Neural progenitor cell (in vitro differentiated cells): ENCODE results near the gene JSRP1. TPM values are rescaled to one million over a fixed set of nuclear protein-coding genes. Genes with fewer than 3 reads are reported as not detected.

ENCODE experiments used
- DNase-seq: peaks from one replicate; pipeline ENCODE4 v3.0.0-alpha.2; 2016; ENCODE audit warnings: low spot score
- H2AFZ ChIP-seq: fragments of 200-600 bp; sonication (generic); replicated peaks from 2 replicates; pipeline ENCODE4 v1.6.1; 2016; ENCODE audit warnings: antibody characterized with exemption
- H3F3A ChIP-seq: fragments of 200-600 bp; sonication (generic); 2 replicates; pipeline ENCODE4 v1.6.1; 2016; ENCODE audit warnings: antibody characterized with exemption, low read depth
- H3K27ac ChIP-seq: fragments of 200-600 bp; sonication (generic); 2 replicates; pipeline ENCODE4 v1.5.1; 2016; ENCODE audit warnings: mild to moderate bottlenecking
- H3K27me3 ChIP-seq: fragments of 200-600 bp; sonication (generic); 2 replicates; pipeline ENCODE4 v1.6.1; 2016; ENCODE audit warnings: mild to moderate bottlenecking, moderate library complexity
- H3K36me3 ChIP-seq: fragments of 200-600 bp; sonication (generic); 2 replicates; pipeline ENCODE4 v1.5.1; 2016
- H3K4me1 ChIP-seq: fragments of 200-600 bp; sonication (generic); 2 replicates; pipeline ENCODE4 v1.6.1; 2016; ENCODE audit warnings: mixed run types
- H3K4me2 ChIP-seq: fragments of 200-600 bp; sonication (generic); 2 replicates; pipeline ENCODE4 v1.6.1; 2016
- H3K4me3 ChIP-seq: fragments of 200-600 bp; sonication (generic); 2 replicates; pipeline ENCODE4 v1.5.1; 2016
- H3K79me2 ChIP-seq: fragments of 200-600 bp; sonication (generic); 2 replicates; pipeline ENCODE4 v1.6.1; 2016; ENCODE audit warnings: low read depth
- H3K9ac ChIP-seq: fragments of 200-600 bp; sonication (generic); 2 replicates; pipeline ENCODE4 v1.6.1; 2016
- H3K9me3 ChIP-seq: fragments of 200-600 bp; sonication (generic); 2 replicates; pipeline ENCODE4 v1.5.1; 2016; ENCODE audit warnings: low read depth
- H4K20me1 ChIP-seq: fragments of 200-600 bp; sonication (generic); 2 replicates; pipeline ENCODE4 v1.6.1; 2016; ENCODE audit warnings: low read depth
- H3K27ac Mint-ChIP-seq: 3 replicates; pipeline ENCODE4 v1.8.0; 2021; ENCODE audit warnings: mixed read lengths
- H3K27me3 Mint-ChIP-seq: 2 replicates; pipeline ENCODE4 v1.8.0; 2022; ENCODE audit warnings: low read depth, mild to moderate bottlenecking, inconsistent platforms, moderate library complexity, mixed read lengths; ENCODE audit not compliant: insufficient read depth
- H3K36me3 Mint-ChIP-seq: 3 replicates; pipeline ENCODE4 v1.8.0; 2021; ENCODE audit warnings: mixed read lengths
- H3K4me1 Mint-ChIP-seq: 3 replicates; pipeline ENCODE4 v1.8.0; 2021; ENCODE audit warnings: mixed read lengths
- H3K4me3 Mint-ChIP-seq: 3 replicates; pipeline ENCODE4 v1.8.0; 2021; ENCODE audit warnings: mild to moderate bottlenecking, moderate library complexity, mixed read lengths
- H3K9me3 Mint-ChIP-seq: 3 replicates; pipeline ENCODE4 v1.8.0; 2020; ENCODE audit warnings: mixed read lengths
- EZH2 ChIP-seq: fragments of 200-600 bp; sonication (generic); IDR thresholded peaks from 2 replicates; pipeline ENCODE4 v1.6.1; 2017; ENCODE audit warnings: antibody characterized with exemption, mild to moderate bottlenecking, moderate library complexity
- EZH2phosphoT487 ChIP-seq: fragments of 200-600 bp; sonication (generic); IDR thresholded peaks from 2 replicates; pipeline ENCODE4 v1.6.1; 2017; ENCODE audit warnings: antibody characterized with exemption
- total RNA-seq: library from RNA; depleted of rRNA; stranded (reverse); fragments of >200 nt; gene quantifications from 2 replicates; pipeline ENCODE4 v1.2.3, GENCODE V29; 2015; ENCODE audit warnings: low replicate concordance
- TF ChIP-seq, protein P1 (sequence below): fragments of 200-600 bp; sonication (generic); IDR thresholded peaks from 2 replicates; pipeline ENCODE4 v1.5.1; 2017; ENCODE audit warnings: antibody characterized with exemption, mild to moderate bottlenecking

JSRP1 gene
- total RNA-seq, 1 donor from 2014 or later: not detected

DNA sequence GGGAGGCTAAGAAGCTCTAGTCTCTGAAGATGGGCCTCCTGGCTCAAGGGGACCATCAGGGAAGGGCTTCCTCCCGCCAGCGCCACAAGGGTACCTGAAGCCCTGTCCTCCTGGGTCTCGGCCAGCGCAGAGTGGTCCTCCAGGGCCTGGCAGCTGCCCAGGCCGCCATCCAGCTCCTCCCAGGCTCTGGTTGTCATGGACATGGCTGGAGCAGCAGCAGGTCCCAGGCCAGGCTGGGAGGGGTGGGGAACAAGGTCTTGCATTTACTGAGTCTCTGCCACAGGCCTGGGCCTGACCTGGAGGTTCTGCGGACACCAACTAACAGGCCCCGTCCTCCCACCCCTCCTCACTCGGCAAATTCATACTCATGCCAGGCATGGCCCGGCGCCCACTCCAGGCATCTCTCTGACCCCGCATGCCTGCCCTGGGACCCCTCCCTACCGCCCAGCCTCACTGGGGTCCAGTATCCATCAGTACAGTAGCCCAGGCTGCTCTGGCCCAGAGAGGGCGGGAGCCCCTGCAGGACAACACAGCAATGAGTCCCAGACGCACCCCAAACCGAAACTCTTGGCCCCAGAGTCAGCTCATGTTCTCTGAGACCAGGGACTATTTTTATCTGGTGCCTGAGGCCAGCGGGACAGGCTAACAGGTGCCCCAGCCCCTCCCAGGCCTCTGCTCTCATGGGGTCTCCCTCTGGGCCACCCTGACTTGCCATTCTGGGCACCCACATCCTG is 938 bp downstream of the JSRP1 start:
- peaks cover 10% of the 10 kb centered on the region for H3K4me1 ChIP-seq
- no peak overlapping the region for H3K27ac ChIP-seq
- H3K27me3 Mint-ChIP-seq: peaks cover 8% of the 10 kb centered on the region
- DNase-seq: no peak
- peaks cover 19% of the 10 kb centered on the region for H3F3A ChIP-seq
- H3K4me1 Mint-ChIP-seq: peaks cover 4% of the 10 kb centered on the region
- no peaks in the 10 kb centered on the region for H3K9me3 ChIP-seq
- H3K79me2 ChIP-seq: no peaks in the 10 kb centered on the region
- peaks cover 20% of the 10 kb centered on the region for H3K27me3 ChIP-seq
- H3K9me3 Mint-ChIP-seq: no peaks in the 10 kb centered on the region
- no peak overlapping the region for H3K4me3 Mint-ChIP-seq
- H3K36me3 Mint-ChIP-seq: no peaks in the 10 kb centered on the region
- no peak overlapping the region for H3K4me2 ChIP-seq
- H3K36me3 ChIP-seq: no peaks in the 10 kb centered on the region
- no peak overlapping the region for H3K4me3 ChIP-seq
- no peak overlapping the region for H3K27ac Mint-ChIP-seq
- TF ChIP-seq, protein P1, sequence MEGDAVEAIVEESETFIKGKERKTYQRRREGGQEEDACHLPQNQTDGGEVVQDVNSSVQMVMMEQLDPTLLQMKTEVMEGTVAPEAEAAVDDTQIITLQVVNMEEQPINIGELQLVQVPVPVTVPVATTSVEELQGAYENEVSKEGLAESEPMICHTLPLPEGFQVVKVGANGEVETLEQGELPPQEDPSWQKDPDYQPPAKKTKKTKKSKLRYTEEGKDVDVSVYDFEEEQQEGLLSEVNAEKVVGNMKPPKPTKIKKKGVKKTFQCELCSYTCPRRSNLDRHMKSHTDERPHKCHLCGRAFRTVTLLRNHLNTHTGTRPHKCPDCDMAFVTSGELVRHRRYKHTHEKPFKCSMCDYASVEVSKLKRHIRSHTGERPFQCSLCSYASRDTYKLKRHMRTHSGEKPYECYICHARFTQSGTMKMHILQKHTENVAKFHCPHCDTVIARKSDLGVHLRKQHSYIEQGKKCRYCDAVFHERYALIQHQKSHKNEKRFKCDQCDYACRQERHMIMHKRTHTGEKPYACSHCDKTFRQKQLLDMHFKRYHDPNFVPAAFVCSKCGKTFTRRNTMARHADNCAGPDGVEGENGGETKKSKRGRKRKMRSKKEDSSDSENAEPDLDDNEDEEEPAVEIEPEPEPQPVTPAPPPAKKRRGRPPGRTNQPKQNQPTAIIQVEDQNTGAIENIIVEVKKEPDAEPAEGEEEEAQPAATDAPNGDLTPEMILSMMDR: no peak
- TF ChIP-seq EZH2 (no peak), EZH2phosphoT487 (no peak)
- no peak overlapping the region for H2AFZ ChIP-seq
- no peaks in the 10 kb centered on the region for H4K20me1 ChIP-seq
- no peak overlapping the region for H3K9ac ChIP-seq

DNA sequence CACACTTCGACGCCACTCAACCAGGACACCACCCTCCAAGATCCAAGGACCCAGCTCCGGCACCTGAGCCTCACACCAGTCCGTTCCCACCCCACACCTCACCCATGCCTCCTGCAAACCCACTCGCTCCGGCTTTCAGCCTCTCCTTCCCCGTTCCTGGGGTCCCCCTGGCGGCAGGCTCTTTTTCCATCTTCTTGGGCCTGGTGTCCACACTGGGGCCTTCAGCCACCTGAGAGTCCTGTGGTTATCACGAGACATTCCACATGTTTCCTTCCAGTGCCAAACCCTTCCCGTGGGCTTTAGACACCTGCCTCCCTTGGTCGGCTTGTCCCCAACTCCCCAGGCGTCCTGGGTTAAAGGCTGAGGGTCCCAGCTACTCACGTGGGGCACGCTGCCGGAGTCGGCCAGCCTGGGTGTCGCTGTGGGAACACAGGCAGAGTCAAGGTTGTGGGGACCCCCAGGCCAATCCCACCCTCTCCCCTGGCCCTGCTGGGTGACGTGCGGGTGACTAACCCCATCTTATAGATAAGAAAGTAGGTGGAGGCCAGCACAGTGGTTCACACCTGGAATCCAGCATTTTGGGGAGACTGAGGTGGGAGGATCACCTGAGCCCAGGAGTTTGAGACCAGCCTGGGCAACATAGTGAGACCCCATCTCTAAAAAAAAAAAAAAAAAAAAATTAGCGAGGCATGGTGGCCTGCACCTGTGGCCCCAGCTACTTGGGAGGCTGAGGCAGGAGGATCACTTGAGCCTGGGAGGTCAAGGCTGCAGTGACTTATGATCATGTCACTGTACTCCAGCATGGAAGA is 1.9 kb downstream of the JSRP1 start:
- Histone ChIP-seq H3K4me2 (peak overlapping the region; percentile 98), H3K9me3 (no peaks in the 10 kb centered on the region), H3K27ac (no peak overlapping the region), H3K9ac (no peak overlapping the region), H3K4me1 (peaks cover 10% of the 10 kb centered on the region), H3K36me3 (no peaks in the 10 kb centered on the region), H3F3A (peaks cover 24% of the 10 kb centered on the region), H2AFZ (peak overlapping the region; percentile 76), H3K4me3 (peak overlapping the region; percentile 58), H3K79me2 (no peaks in the 10 kb centered on the region), H3K27me3 (peaks cover 20% of the 10 kb centered on the region), H4K20me1 (no peaks in the 10 kb centered on the region)
- Mint-ChIP-seq H3K27me3 (peaks cover 8% of the 10 kb centered on the region), H3K9me3 (no peaks in the 10 kb centered on the region), H3K4me3 (peak overlapping the region; percentile 65), H3K4me1 (peaks cover 4% of the 10 kb centered on the region), H3K27ac (no peak overlapping the region), H3K36me3 (no peaks in the 10 kb centered on the region)
- TF ChIP-seq, protein P1: peak; percentile 69
- TF ChIP-seq EZH2: no peak
- DNase-seq: peak; percentile 84

DNA sequence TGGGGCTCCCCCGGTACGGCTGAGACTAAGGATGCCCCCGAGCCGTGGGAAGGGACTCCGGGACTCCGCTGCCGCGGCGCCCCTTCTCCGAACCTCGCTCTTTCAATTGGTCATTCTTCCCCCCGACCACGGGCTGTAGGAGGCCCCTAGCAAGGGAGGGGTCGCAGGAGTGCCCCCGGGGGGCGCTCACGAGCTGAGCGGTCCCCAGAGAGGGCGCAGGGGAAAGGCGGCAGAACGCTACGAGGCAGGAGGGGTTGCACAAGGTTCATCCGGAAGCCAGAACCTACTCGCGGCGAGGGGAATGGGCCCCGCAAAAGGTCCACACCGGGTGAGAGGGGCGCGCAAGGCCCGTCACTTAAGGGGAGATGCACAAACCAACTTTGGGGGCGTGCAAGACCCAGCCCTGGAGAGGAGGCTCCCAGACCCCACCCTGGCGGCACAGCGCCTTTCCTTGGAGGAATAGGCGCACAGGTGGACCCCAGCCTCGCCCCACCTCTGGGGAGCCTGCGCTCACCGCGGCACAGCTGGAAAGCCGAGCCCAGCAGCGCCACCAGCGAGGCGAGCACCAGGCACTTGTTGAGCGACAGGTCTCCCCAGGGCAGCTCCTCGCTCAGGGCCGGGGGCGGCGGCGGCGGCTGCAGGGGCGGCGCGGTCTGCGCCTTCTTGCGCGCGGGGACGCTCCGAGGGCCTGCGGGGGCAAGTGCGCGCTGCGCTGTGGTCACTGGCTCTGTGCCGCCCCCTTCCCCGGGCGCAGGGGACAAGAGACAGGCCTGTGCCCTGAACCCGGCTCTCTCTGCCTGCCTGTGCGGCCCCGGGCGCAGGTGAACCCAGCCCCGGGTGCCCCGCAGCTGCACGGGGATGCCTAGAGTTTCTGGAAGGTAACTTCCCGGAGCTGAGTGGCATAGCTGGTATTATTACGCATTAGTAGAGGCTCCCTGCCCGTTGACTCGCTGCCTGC is 2.8 kb downstream of the JSRP1 start:
- peak; percentile 83 for DNase-seq
- H3K9me3 Mint-ChIP-seq: no peaks in the 10 kb centered on the region
- H3K27me3 ChIP-seq: peaks cover 20% of the 10 kb centered on the region
- H3K27ac Mint-ChIP-seq: no peak overlapping the region
- peak overlapping the region; percentile 76 for H2AFZ ChIP-seq
- no peaks in the 10 kb centered on the region for H3K36me3 ChIP-seq
- H3K27ac ChIP-seq: no peak overlapping the region
- peak overlapping the region; percentile 65 for H3K4me3 Mint-ChIP-seq
- peaks cover 4% of the 10 kb centered on the region for H4K20me1 ChIP-seq
- H3K36me3 Mint-ChIP-seq: no peaks in the 10 kb centered on the region
- H3K4me1 ChIP-seq: peaks cover 10% of the 10 kb centered on the region
- peak overlapping the region; percentile 58 for H3K4me3 ChIP-seq
- TF ChIP-seq EZH2phosphoT487 (no peak), EZH2 (peak; percentile 50)
- TF ChIP-seq, protein P1: peak; percentile 61
- peaks cover 4% of the 10 kb centered on the region for H3K4me1 Mint-ChIP-seq
- no peaks in the 10 kb centered on the region for H3K9me3 ChIP-seq
- H3K4me2 ChIP-seq: peak overlapping the region; percentile 98
- H3K27me3 Mint-ChIP-seq: peaks cover 11% of the 10 kb centered on the region
- peaks cover 25% of the 10 kb centered on the region for H3F3A ChIP-seq
- peak overlapping the region; percentile 12 for H3K9ac ChIP-seq
- no peaks in the 10 kb centered on the region for H3K79me2 ChIP-seq
